HG03159 (cell line): ENCODE measurements around the gene SSBP2.
"Not testable (repeated sequence)": the region's sequence is repeated elsewhere in the genome, so short reads cannot be mapped to it uniquely, and the experiment has no call there.

ENCODE experiments used
- ATAC-seq: cut with Tn5 transposase; IDR thresholded peaks from one replicate; pipeline ENCODE4 v1.9.1; 2021; ENCODE audit warnings: mild to moderate bottlenecking, moderate library complexity; ENCODE audit not compliant: unreplicated experiment

SSBP2 gene

GRCh38 chr5:81675420-81675819, 75.5 kb downstream of the SSBP2 start:
- no peak for ATAC-seq

- ATAC-seq: no peak
These were observed 85.1 kb downstream of the SSBP2 start for GRCh38 chr5:81665795-81666194.

- not testable (repeated sequence) for ATAC-seq
These were observed 90.3 kb downstream of the SSBP2 start for GRCh38 chr5:81660624-81661023.

GRCh38 chr5:81657386-81657785, 93.5 kb downstream of the SSBP2 start:
- ATAC-seq: no peak

GRCh38 chr5:81656783-81657182, 94.1 kb downstream of the SSBP2 start:
- no peak for ATAC-seq

GRCh38 chr5:81650987-81651386, 99.9 kb downstream of the SSBP2 start:
- ATAC-seq: no peak

GRCh38 chr5:81646469-81646995, 104.4 kb downstream of the SSBP2 start:
- no peak for ATAC-seq

GRCh38 chr5:81642210-81642609, 108.7 kb downstream of the SSBP2 start:
- ATAC-seq: no peak

- no peak for ATAC-seq
These were observed 111.3 kb downstream of the SSBP2 start for GRCh38 chr5:81639556-81639955.

- ATAC-seq: no peak
These were observed 112.4 kb downstream of the SSBP2 start for GRCh38 chr5:81638471-81638870.

GRCh38 chr5:81633891-81634290, 117.0 kb downstream of the SSBP2 start:
- ATAC-seq: no peak

- ATAC-seq: no peak
These were observed 117.4 kb downstream of the SSBP2 start for GRCh38 chr5:81633471-81633870.

- no peak for ATAC-seq
These were observed 118.2 kb downstream of the SSBP2 start for GRCh38 chr5:81632679-81633078.

GRCh38 chr5:81631621-81632020, 119.3 kb downstream of the SSBP2 start:
- no peak for ATAC-seq

- no peak for ATAC-seq
These were observed 119.8 kb downstream of the SSBP2 start for GRCh38 chr5:81631124-81631523.

GRCh38 chr5:81630684-81631083, 120.2 kb downstream of the SSBP2 start:
- no peak for ATAC-seq

- no peak for ATAC-seq
These were observed 120.9 kb downstream of the SSBP2 start for GRCh38 chr5:81629986-81630385.

- ATAC-seq: not testable (repeated sequence)
These were observed 122.8 kb downstream of the SSBP2 start for GRCh38 chr5:81628061-81628460.

GRCh38 chr5:81626524-81626923, 124.4 kb downstream of the SSBP2 start:
- no peak for ATAC-seq

GRCh38 chr5:81609810-81610375, 141.0 kb downstream of the SSBP2 start:
- ATAC-seq: no peak

- ATAC-seq: no peak
These were observed 141.9 kb downstream of the SSBP2 start for GRCh38 chr5:81608976-81609375.

GRCh38 chr5:81607693-81608092, 143.2 kb downstream of the SSBP2 start:
- no peak for ATAC-seq

GRCh38 chr5:81606150-81606549, 144.7 kb downstream of the SSBP2 start:
- no peak for ATAC-seq
